HEK293 (cell line): Measurements from ENCODE around the gene NRTN.
"Not testable (repeated sequence)": the region's sequence is repeated elsewhere in the genome, so short reads cannot be mapped to it uniquely, and the experiment has no call there.

Experiments
- CTCF ChIA-PET: fragments of 350-600 bp; formaldehyde crosslinking; extraction: SDS; loops from one replicate; lab custom pipeline; 2021; ENCODE audit warnings: antibody characterized with exemption; lab: Yijun Ruan, JAX
- POLR2A ChIA-PET: fragments of 300-600 bp; formaldehyde crosslinking; extraction: SDS; loops from one replicate; lab custom pipeline; 2020; ENCODE audit warnings: antibody characterized with exemption, inconsistent platforms; lab: Yijun Ruan, JAX
- H3K27ac ChIP-seq: fragments of 200-500 bp; sonication (Bioruptor generic); 2 replicates; pipeline ENCODE4 v1.5.1; 2014; ENCODE audit warnings: low read depth, low read length, control low read depth, inconsistent platforms; ENCODE audit errors: extremely low read depth
- H3K36me3 ChIP-seq, 2 experiments: fragments of 200-500 bp in 1 of 2; sonication (Bioruptor generic) in 1 of 2; 1 replicate in 1 of 2; 2 replicates in 1 of 2; pipeline ENCODE4 v1.5.1; 2014 to 2017; ENCODE audit warnings: inconsistent platforms in 2 of 2, low read length in 2 of 2; ENCODE audit not compliant: control insufficient read depth in 2 of 2, insufficient read depth in 1 of 2
- H3K4me1 ChIP-seq: fragments of 200-500 bp; sonication (Bioruptor generic); 2 replicates; pipeline ENCODE4 v1.5.1; 2014; ENCODE audit warnings: mild to moderate bottlenecking, low read length, inconsistent platforms; ENCODE audit not compliant: control insufficient read depth, insufficient read depth
- H3K4me3 ChIP-seq: 2 replicates; pipeline ENCODE4 v1.5.1; 2011; ENCODE audit warnings: low read depth, mild to moderate bottlenecking, control low read depth, low read length, moderate library complexity
- H3K9me3 ChIP-seq: fragments of 200-500 bp; sonication (Bioruptor generic); 2 replicates; pipeline ENCODE4 v1.5.1; 2014; ENCODE audit warnings: low read depth, low read length, inconsistent platforms; ENCODE audit not compliant: control insufficient read depth, insufficient read depth
- IKZF3 ChIP-seq: fragments of 450-650 bp; IDR thresholded peaks from 2 replicates; pipeline ENCODE4 v1.5.0; 2018; ENCODE audit warnings: missing biosample characterization, mild to moderate bottlenecking, missing genetic modification characterization, moderate library complexity
- KLF1 ChIP-seq: fragments of 450-650 bp; formaldehyde crosslinking; IDR thresholded peaks from 2 replicates; pipeline ENCODE4 v1.5.1; 2016; ENCODE audit warnings: missing biosample characterization, missing genetic modification characterization
- KLF7 ChIP-seq: fragments of 450-650 bp; formaldehyde crosslinking; IDR thresholded peaks from 2 replicates; pipeline ENCODE4 v1.5.1; 2016; ENCODE audit warnings: missing biosample characterization, missing genetic modification characterization, borderline replicate concordance
- SCRT1 ChIP-seq: fragments of 450-650 bp; formaldehyde crosslinking; IDR thresholded peaks from 2 replicates; pipeline ENCODE4 v1.5.1; 2016; ENCODE audit warnings: missing biosample characterization, missing genetic modification characterization, borderline replicate concordance
- SP7 ChIP-seq: fragments of 450-650 bp; formaldehyde crosslinking; IDR thresholded peaks from 2 replicates; pipeline ENCODE4 v1.5.1; 2016; ENCODE audit warnings: missing biosample characterization, missing genetic modification characterization
- ZBTB48 ChIP-seq: fragments of 450-650 bp; formaldehyde crosslinking; IDR thresholded peaks from 2 replicates; pipeline ENCODE4 v1.5.1; 2016; ENCODE audit warnings: missing biosample characterization, missing genetic modification characterization
- ZNF10 ChIP-seq: fragments of 450-650 bp; formaldehyde crosslinking; IDR thresholded peaks from 2 replicates; pipeline ENCODE4 v1.5.1; 2017; ENCODE audit warnings: missing biosample characterization, missing genetic modification characterization
- ZNF112 ChIP-seq: fragments of 450-650 bp; formaldehyde crosslinking; IDR thresholded peaks from 2 replicates; pipeline ENCODE4 v1.5.0; 2017; ENCODE audit warnings: missing biosample characterization, missing genetic modification characterization
- ZNF114 ChIP-seq: fragments of 450-650 bp; formaldehyde crosslinking; IDR thresholded peaks from 2 replicates; pipeline ENCODE4 v1.5.0; 2017; ENCODE audit warnings: missing biosample characterization, missing genetic modification characterization
- ZNF292 ChIP-seq: fragments of 450-650 bp; formaldehyde crosslinking; IDR thresholded peaks from 2 replicates; pipeline ENCODE4 v1.5.1; 2016; ENCODE audit warnings: low read depth, missing biosample characterization, missing genetic modification characterization, borderline replicate concordance
- ZNF341 ChIP-seq: fragments of 450-650 bp; formaldehyde crosslinking; IDR thresholded peaks from 2 replicates; pipeline ENCODE4; 2016; ENCODE audit warnings: low read depth, missing biosample characterization, missing genetic modification characterization
- ZNF37A ChIP-seq: fragments of 450-650 bp; IDR thresholded peaks from 2 replicates; pipeline ENCODE4 v1.5.1; 2018; ENCODE audit warnings: missing biosample characterization, missing genetic modification characterization
- ZNF544 ChIP-seq: fragments of 450-650 bp; formaldehyde crosslinking; IDR thresholded peaks from 2 replicates; pipeline ENCODE4 v1.5.0; 2017; ENCODE audit warnings: missing biosample characterization, missing genetic modification characterization
- ZNF558 ChIP-seq: fragments of 450-650 bp; formaldehyde crosslinking; IDR thresholded peaks from 2 replicates; pipeline ENCODE4 v1.5.1; 2016; ENCODE audit warnings: missing biosample characterization, missing genetic modification characterization
- ZNF623 ChIP-seq: fragments of 450-650 bp; formaldehyde crosslinking; IDR thresholded peaks from 2 replicates; pipeline ENCODE4 v1.5.1; 2016; ENCODE audit warnings: missing biosample characterization, missing genetic modification characterization
- ZNF626 ChIP-seq: fragments of 450-650 bp; sonication (Bioruptor Pico); formaldehyde crosslinking; IDR thresholded peaks from 2 replicates; pipeline ENCODE4 v1.5.1; 2018; ENCODE audit warnings: missing biosample characterization, missing genetic modification characterization, inconsistent platforms
- ZNF664 ChIP-seq: fragments of 450-650 bp; formaldehyde crosslinking; IDR thresholded peaks from 2 replicates; pipeline ENCODE4 v1.5.1; 2016; ENCODE audit warnings: missing biosample characterization, missing genetic modification characterization
- ZNF747 ChIP-seq: fragments of 450-650 bp; formaldehyde crosslinking; IDR thresholded peaks from 2 replicates; pipeline ENCODE4 v1.5.1; 2016; ENCODE audit warnings: missing biosample characterization, missing genetic modification characterization
- ZNF791 ChIP-seq: fragments of 450-650 bp; formaldehyde crosslinking; IDR thresholded peaks from 2 replicates; pipeline ENCODE4 v1.5.1; 2016; ENCODE audit warnings: missing biosample characterization, missing genetic modification characterization
- ZNF792 ChIP-seq: fragments of 450-650 bp; formaldehyde crosslinking; IDR thresholded peaks from 2 replicates; pipeline ENCODE4 v1.5.1; 2016; ENCODE audit warnings: missing biosample characterization, missing genetic modification characterization
- ZNF843 ChIP-seq: fragments of 450-650 bp; formaldehyde crosslinking; IDR thresholded peaks from 2 replicates; pipeline ENCODE4 v1.5.1; 2016; ENCODE audit warnings: missing biosample characterization, missing genetic modification characterization
- TF ChIP-seq, protein P1 (sequence below): fragments of 450-650 bp; formaldehyde crosslinking; IDR thresholded peaks from 2 replicates; pipeline ENCODE4 v1.5.1; 2016; ENCODE audit warnings: missing biosample characterization, missing genetic modification characterization
- TF ChIP-seq, protein P2 (sequence below): fragments of 450-650 bp; formaldehyde crosslinking; IDR thresholded peaks from 2 replicates; pipeline ENCODE4 v1.5.1; 2016; ENCODE audit warnings: missing biosample characterization, missing genetic modification characterization
- TF ChIP-seq, protein P3 (sequence below): fragments of 450-650 bp; formaldehyde crosslinking; IDR thresholded peaks from 2 replicates; pipeline ENCODE4 v1.5.1; 2017; ENCODE audit warnings: missing biosample characterization, missing genetic modification characterization

Gene NRTN

DNA sequence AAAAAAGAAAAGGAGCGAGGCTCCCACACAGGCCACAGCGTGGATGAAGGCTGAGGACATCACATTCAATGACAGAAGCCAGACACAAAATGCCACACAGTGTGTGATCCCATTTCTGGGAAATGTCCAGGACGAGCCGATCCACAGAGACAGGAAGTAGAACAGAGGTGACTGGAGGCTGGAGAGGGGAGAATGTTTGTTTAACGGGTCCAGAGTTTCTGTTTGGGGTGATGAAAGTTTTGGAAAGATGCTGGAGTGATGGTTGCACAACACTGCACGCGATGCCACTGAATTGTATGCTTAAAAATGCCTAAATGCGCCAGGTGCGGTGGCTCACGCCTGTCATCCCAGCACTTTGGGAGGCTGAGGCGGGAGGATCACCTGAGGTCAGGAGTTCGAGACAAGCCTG lies 66.1 kb downstream of the NRTN start (continued):
- TF ChIP-seq ZNF37A (tag by site-specific recombination) (no peak), SCRT1 (no peak), IKZF3 (tag by site-specific recombination) (no peak)
- TF ChIP-seq, protein P1, sequence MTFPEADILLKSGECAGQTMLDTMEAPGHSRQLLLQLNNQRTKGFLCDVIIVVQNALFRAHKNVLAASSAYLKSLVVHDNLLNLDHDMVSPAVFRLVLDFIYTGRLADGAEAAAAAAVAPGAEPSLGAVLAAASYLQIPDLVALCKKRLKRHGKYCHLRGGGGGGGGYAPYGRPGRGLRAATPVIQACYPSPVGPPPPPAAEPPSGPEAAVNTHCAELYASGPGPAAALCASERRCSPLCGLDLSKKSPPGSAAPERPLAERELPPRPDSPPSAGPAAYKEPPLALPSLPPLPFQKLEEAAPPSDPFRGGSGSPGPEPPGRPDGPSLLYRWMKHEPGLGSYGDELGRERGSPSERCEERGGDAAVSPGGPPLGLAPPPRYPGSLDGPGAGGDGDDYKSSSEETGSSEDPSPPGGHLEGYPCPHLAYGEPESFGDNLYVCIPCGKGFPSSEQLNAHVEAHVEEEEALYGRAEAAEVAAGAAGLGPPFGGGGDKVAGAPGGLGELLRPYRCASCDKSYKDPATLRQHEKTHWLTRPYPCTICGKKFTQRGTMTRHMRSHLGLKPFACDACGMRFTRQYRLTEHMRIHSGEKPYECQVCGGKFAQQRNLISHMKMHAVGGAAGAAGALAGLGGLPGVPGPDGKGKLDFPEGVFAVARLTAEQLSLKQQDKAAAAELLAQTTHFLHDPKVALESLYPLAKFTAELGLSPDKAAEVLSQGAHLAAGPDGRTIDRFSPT (tag by site-specific recombination): no peak

DNA sequence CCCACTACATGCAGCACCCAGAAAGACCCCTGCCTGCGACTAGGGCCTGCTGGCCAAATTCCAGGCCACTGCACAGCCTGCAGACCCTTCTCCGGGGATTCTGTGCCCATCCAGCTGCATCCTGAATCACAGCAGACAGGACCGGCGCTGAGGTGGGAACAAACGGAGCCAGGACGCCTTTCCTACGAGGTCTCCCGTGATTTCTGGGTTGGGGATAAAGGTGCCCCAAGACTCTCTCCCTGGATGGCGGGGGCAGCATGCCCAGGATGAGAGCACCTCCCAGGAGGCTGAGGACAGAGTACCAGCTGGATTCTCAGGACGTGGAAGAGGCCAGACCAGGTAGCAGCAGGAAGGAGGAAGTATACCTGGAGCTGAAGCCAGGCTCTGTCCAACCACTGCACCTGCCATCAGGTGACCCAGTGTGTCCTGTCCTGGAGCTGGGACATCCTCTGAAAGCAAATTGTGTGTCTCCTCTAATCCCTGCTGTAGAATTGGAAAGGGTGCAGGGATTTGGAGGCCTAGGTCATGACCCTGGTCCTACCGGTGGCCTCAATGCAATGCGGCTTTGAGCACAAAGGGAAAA lies 68.8 kb downstream of the NRTN start:
- H3K27ac ChIP-seq: no peak overlapping the region
- no peaks in the 10 kb centered on the region for H3K9me3 ChIP-seq
- TF ChIP-seq, protein P2, sequence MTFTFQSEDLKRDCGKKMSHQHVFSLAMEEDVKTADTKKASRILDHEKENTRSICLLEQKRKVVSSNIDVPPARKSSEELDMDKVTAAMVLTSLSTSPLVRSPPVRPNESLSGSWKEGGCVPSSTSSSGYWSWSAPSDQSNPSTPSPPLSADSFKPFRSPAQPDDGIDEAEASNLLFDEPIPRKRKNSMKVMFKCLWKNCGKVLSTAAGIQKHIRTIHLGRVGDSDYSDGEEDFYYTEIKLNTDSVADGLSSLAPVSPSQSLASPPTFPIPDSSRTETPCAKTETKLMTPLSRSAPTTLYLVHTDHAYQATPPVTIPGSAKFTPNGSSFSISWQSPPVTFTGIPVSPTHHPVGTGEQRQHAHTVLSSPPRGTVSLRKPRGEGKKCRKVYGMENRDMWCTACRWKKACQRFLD (tag by site-specific recombination): no peak
- TF ChIP-seq KLF7 (tag by site-specific recombination): no peak
- TF ChIP-seq, protein P3, sequence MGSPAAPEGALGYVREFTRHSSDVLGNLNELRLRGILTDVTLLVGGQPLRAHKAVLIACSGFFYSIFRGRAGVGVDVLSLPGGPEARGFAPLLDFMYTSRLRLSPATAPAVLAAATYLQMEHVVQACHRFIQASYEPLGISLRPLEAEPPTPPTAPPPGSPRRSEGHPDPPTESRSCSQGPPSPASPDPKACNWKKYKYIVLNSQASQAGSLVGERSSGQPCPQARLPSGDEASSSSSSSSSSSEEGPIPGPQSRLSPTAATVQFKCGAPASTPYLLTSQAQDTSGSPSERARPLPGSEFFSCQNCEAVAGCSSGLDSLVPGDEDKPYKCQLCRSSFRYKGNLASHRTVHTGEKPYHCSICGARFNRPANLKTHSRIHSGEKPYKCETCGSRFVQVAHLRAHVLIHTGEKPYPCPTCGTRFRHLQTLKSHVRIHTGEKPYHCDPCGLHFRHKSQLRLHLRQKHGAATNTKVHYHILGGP (tag by site-specific recombination): no peak
- TF ChIP-seq ZNF10 (tag by site-specific recombination): no peak
- TF ChIP-seq ZNF544 (tag by site-specific recombination): no peak
- TF ChIP-seq ZNF114 (tag by site-specific recombination): no peak
- TF ChIP-seq ZNF792: no peak
- no peak for TF ChIP-seq ZNF791 (tag by site-specific recombination)
- TF ChIP-seq ZNF626: no peak
- TF ChIP-seq ZNF292 (tag by site-specific recombination): no peak
- no peak for TF ChIP-seq KLF1 (tag by site-specific recombination)
- no peak for TF ChIP-seq ZNF341
- no peak for TF ChIP-seq ZNF112
- no peak for TF ChIP-seq ZBTB48 (tag by site-specific recombination)
- no peak for TF ChIP-seq ZNF747 (tag by site-specific recombination)
- no peak for TF ChIP-seq ZNF558 (tag by site-specific recombination)
- no peak for TF ChIP-seq ZNF843 (tag by site-specific recombination)
- TF ChIP-seq, all 188 proteins: peak for 0
- ChIA-PET POLR2A (no interaction called here), CTCF (interaction anchor here (0.6 kb wide), 1 partner anchor 149 kb away, joined by 6 read pairs; no protein-coding TSS in a partner anchor)
- Histone ChIP-seq H3K4me3 (no peak overlapping the region), H3K36me3 (no peaks in the 10 kb centered on the region), H3K4me1 (no peaks in the 10 kb centered on the region)

DNA sequence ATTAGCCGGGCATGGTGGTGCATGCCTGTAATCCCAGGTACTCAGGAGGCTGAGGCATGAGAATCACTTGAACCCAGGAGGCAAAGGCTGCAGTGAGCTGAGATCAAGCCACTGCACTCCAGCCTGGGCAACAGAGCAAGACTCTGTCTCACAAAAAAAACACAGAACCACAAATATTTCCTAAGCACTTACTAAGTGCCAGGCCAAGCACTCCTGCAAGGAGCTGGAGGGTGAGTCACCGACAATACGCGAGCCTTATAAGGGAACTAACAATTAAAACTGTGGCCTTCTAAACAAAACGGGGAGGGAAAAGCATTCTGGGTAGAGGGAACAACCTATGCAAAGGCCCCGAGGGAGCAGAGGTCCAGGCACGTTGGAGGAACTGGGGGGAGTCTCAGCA lies 69.6 kb downstream of the NRTN start:
- POLR2A ChIA-PET, CTCF ChIA-PET, H3K4me3 ChIP-seq, H3K9me3 ChIP-seq, H3K4me1 ChIP-seq, H3K36me3 ChIP-seq, H3K27ac ChIP-seq: not testable (repeated sequence)
- peak; percentile 76 for TF ChIP-seq ZNF623 (tag by site-specific recombination)
- peak; percentile 28; the same call in 1 of the 2 replicates for TF ChIP-seq SP7 (tag by site-specific recombination)
- TF ChIP-seq ZNF664 (tag by site-specific recombination): peak; percentile 86
